Kidney epithelial cell (primary cell): ENCODE measurements around the gene IGIP. TPM values are rescaled to one million over a fixed set of nuclear protein-coding genes. Genes with fewer than 3 reads are reported as not detected.

ENCODE experiments used
- DNase-seq: peaks from one replicate; pipeline ENCODE4 v3.0.0-alpha.2; 2010; ENCODE audit warnings: low read depth
- H3K27me3 ChIP-seq: 2 replicates; pipeline ENCODE4 v1.6.0; 2011; ENCODE audit warnings: low read length; ENCODE audit not compliant: control insufficient read depth, insufficient read depth
- H3K36me3 ChIP-seq: 2 replicates; pipeline ENCODE4 v1.5.1; 2011; ENCODE audit warnings: low read length; ENCODE audit not compliant: control insufficient read depth, insufficient read depth
- H3K4me3 ChIP-seq: 2 replicates; pipeline ENCODE4 v1.5.1; 2011; ENCODE audit warnings: low read depth, mild to moderate bottlenecking, control low read depth, low read length
- total RNA-seq: library from RNA; depleted of rRNA; stranded (reverse); fragments of >200 nt; gene quantifications from 2 replicates; pipeline ENCODE4 v1.2.3, GENCODE V29; 2015
- TF ChIP-seq, protein P1 (sequence below): IDR thresholded peaks from 2 replicates; pipeline ENCODE4 v1.5.1; 2011; ENCODE audit warnings: mild to moderate bottlenecking, moderate library complexity, low read length, control low read depth, inconsistent platforms; ENCODE audit not compliant: insufficient read depth, poor library complexity, severe bottlenecking

The IGIP gene
- 3.1 and 4.1 TPM in 2 replicates for total RNA-seq

- TF ChIP-seq, protein P1, sequence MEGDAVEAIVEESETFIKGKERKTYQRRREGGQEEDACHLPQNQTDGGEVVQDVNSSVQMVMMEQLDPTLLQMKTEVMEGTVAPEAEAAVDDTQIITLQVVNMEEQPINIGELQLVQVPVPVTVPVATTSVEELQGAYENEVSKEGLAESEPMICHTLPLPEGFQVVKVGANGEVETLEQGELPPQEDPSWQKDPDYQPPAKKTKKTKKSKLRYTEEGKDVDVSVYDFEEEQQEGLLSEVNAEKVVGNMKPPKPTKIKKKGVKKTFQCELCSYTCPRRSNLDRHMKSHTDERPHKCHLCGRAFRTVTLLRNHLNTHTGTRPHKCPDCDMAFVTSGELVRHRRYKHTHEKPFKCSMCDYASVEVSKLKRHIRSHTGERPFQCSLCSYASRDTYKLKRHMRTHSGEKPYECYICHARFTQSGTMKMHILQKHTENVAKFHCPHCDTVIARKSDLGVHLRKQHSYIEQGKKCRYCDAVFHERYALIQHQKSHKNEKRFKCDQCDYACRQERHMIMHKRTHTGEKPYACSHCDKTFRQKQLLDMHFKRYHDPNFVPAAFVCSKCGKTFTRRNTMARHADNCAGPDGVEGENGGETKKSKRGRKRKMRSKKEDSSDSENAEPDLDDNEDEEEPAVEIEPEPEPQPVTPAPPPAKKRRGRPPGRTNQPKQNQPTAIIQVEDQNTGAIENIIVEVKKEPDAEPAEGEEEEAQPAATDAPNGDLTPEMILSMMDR: no peak
- no peaks in the 10 kb centered on the region for H3K27me3 ChIP-seq
- DNase-seq: no peak
- no peak within 1 kb of the TSS for H3K4me3 ChIP-seq
- H3K36me3 ChIP-seq: no peaks in the 10 kb centered on the region
These were observed at the start of gene IGIP for GRCh38 chr5:140125637-140126036. Gene IGIP, plus strand, starts transcription at chr5:140125937. Its CDS starts 2,540 bp downstream, at chr5:140128477.

- H3K36me3 ChIP-seq: no peaks in the 10 kb centered on the region
- no peak for DNase-seq
- TF ChIP-seq, protein P1: no peak
- no peaks in the 10 kb centered on the region for H3K27me3 ChIP-seq
- no peak overlapping the region for H3K4me3 ChIP-seq
These were observed 49.6 kb upstream of the IGIP start for GRCh38 chr5:140076142-140076541.

DNA sequence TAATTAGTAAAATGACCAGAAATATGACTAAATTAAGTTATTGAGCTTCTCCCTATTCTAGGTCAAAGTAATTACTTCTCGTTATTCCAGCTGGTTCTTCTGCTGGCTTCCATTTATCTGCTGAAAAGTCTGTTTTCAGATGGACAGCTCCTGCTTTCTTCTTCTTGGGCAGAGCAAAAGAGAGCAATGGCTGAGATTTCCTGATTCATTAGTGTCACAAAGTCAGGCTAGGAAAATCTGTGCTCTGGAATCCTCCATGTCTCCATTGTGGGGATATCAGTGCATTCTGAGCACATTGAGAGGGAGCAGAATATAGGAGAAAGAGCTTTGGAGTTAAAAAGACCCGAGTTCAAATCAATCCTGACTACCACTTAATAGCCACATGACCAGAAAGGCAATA is 48.9 kb upstream of the IGIP start:
- Histone ChIP-seq H3K4me3 (no peak overlapping the region), H3K27me3 (no peaks in the 10 kb centered on the region), H3K36me3 (no peaks in the 10 kb centered on the region)
- no peak for DNase-seq
- TF ChIP-seq, protein P1: no peak

DNA sequence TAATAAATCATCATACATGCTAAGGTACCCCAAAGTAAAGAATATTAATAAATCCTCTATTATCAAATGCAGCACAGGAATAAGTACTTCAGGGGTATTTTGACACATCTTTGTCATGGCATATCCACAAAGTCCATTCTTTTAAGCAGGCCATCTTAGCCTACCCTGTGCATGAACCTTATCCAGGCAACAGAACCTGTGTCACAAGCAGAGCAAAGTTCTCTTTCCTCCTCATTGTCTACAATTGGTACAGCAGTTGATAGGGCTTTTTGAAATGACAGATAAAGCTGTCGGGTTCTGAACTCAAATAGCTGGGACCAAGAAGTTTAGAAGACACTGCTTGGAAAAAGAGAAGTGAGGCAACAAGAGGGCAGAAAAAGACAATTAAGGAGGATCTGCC is 42.6 kb upstream of the IGIP start:
- no peak for DNase-seq
- H3K36me3 ChIP-seq: no peaks in the 10 kb centered on the region
- TF ChIP-seq, protein P1: no peak
- H3K4me3 ChIP-seq: no peak overlapping the region
- H3K27me3 ChIP-seq: no peaks in the 10 kb centered on the region

GRCh38 chr5:140083650-140084049 is 42.1 kb upstream of the IGIP start:
- TF ChIP-seq, protein P1: no peak
- no peaks in the 10 kb centered on the region for H3K27me3 ChIP-seq
- DNase-seq: no peak
- no peak overlapping the region for H3K4me3 ChIP-seq
- no peaks in the 10 kb centered on the region for H3K36me3 ChIP-seq

- no peak for DNase-seq
These were observed 41.2 kb upstream of the IGIP start for GRCh38 chr5:140084541-140084940.

More at GRCh38 chr5:140084541-140084940, 41.2 kb upstream of the IGIP start:
- Histone ChIP-seq H3K36me3 (no peaks in the 10 kb centered on the region), H3K4me3 (no peak overlapping the region), H3K27me3 (no peaks in the 10 kb centered on the region)
- TF ChIP-seq, protein P1: no peak
